NAMALWA (cell line): ENCODE data around the gene OR5P2.
"Not testable (repeated sequence)": the region's sequence is repeated elsewhere in the genome, so short reads cannot be mapped to it uniquely, and the experiment has no call there.

Source experiments
- DNase-seq: peaks from one replicate; pipeline ENCODE4 v3.0.0-alpha.2; 2015; ENCODE audit warnings: low spot score

The OR5P2 gene, protein sequence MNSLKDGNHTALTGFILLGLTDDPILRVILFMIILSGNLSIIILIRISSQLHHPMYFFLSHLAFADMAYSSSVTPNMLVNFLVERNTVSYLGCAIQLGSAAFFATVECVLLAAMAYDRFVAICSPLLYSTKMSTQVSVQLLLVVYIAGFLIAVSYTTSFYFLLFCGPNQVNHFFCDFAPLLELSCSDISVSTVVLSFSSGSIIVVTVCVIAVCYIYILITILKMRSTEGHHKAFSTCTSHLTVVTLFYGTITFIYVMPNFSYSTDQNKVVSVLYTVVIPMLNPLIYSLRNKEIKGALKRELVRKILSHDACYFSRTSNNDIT

DNA sequence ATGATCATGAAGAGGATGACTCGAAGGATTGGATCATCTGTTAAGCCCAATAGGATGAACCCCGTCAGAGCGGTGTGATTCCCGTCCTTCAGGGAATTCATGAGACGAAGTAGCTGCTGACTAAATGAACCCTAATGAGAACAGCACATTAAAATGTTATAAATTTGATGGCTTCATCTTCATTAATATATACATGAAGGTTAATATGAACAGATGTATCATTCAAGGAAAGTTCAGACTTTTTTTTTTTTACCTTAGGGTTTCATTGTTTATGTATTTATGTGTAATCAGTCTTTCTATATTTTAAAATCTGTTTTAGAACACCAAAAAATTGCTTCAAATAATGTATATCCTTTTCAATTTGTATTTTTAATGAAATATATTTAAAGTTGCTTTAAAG lies at the start of gene OR5P2:
Gene OR5P2 (minus strand): TSS at position 101 of the 400 bp plus-strand sequence. CDS start 0 bp downstream, at position 101.
- DNase-seq: no peak

GRCh38 chr11:7846003-7846402 lies 49.3 kb upstream of the OR5P2 start:
- no peak for DNase-seq

- DNase-seq: no peak
Observed at GRCh38 chr11:7844986-7845385, 48.2 kb upstream of the OR5P2 start.

- DNase-seq: no peak
Observed at GRCh38 chr11:7844521-7844920, 47.8 kb upstream of the OR5P2 start.

DNA sequence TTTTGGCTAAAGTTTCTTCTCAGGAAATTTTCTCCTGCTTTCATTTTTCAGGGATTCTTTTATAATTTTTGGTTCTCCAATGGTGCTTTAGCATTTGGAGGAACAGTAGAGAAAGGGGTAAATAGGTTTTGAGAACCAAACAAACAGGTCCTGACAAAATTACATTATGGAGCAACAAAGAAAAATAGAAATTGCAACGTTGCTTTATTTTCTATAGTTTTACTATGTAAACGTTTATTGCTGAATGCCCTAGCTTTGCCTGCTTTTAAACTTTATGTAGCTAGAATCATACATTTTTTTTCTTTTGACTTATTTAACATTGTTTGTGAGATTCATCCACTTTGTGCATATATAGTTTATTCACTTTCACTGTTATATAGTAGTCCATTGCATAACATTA lies 43.8 kb upstream of the OR5P2 start:
- DNase-seq: no peak

DNA sequence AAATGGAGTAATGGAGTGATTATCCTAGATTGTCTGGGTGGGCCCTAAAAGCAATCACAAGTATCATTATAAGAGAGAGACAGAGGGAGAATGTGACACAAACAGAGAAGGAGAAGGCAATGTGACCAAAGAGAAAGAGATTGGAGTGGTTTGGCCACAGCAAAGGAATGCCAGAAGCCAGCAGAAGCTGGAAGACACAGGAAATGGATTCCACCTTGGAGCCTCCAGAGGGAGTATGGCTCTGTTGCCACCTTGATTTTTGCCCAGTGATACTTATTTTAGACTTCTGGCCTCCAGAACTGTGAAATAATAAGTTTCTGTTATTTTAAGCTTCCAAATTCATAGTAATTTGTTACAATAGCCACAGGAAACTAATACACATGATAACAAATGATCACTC lies 36.8 kb upstream of the OR5P2 start:
- no peak for DNase-seq

- no peak for DNase-seq
Observed at GRCh38 chr11:7830740-7831139, 34.0 kb upstream of the OR5P2 start, which contains the start of gene OR5P3. Gene OR5P3, minus strand, starts transcription at chr11:7830840.

DNA sequence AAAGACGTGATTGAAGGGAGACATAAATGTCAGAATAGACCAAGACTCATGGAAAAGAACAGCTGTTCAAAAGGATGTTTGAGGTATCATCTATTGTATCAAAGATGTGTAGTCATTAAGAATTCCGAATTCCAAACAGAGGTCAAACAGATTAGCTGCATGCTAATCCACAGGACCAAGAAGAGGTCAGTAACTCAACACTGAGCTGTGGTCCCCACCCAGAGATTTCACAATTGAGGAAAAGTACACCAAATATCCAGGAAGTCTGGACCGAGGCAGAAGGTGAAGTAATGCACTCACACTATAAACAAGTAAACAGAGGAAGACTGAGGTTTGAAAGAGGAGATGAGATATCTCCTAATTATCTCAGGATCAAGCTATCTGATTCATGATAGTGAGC lies 29.6 kb upstream of the OR5P2 start:
- DNase-seq: no peak

GRCh38 chr11:7820417-7820816 lies 23.7 kb upstream of the OR5P2 start:
- not testable (repeated sequence) for DNase-seq

DNA sequence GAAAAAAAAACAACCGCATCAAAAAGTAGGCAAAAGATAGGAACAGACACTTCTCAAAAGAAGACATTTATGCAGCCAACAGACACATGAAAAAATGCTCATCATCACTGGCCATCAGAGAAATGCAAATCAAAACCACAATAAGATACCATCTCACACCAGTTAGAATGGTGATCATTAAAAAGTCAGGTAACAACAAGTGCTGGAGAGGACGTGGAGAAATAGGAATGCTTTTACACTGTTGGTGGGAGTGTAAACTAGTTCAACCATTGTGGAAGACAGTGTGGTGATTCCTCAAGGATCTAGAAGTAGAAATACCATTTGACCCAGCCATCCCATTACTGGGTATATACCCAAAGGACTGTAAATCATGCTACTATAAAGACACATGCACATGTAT lies 18.2 kb upstream of the OR5P2 start:
- DNase-seq: not testable (repeated sequence)

GRCh38 chr11:7810301-7810700 lies 13.6 kb upstream of the OR5P2 start:
- not testable (repeated sequence) for DNase-seq

GRCh38 chr11:7793233-7793632 lies 3.5 kb downstream of the OR5P2 start:
- DNase-seq: no peak

DNA sequence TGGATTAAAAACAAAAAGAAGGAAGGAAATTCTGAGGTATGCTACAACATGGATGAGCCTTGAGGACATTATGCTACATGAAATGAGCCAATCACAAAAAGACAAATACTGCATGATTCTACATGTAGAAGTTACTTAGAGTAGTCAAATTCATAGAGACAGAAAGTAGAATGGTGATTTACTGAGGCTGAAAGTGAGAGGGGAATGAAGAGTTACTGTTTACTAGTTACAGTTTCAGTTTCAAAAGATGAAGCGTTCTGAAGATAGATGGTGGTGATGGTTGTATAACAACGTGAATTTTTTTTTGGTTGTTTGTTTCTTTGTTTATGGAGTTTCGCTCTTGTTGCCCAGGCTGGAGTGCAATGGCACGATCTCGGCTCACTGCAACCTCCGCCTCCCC lies 9.5 kb downstream of the OR5P2 start:
- peak; percentile 4 for DNase-seq

- DNase-seq: no peak
Observed at GRCh38 chr11:7775689-7776088, 21.1 kb downstream of the OR5P2 start.

DNA sequence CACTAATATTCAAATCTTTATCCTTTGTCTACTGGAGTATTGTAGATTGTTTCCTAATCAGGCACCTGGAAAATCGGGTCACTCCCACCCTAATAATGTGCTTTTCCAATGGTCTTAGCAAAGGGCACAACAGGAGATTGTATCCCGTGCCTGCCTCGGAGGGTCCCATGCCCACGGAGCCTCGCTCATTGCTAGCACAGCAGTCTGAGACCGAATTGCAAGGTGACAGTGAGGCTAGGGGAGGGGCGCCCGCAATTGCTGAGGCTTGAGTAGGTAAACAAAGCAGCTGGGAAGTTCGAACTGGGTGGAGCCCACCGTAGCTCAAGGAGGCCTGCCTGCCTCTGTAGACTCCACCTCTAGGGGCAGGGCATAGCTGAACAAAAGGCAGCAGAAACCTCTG lies 32.4 kb downstream of the OR5P2 start:
- not testable (repeated sequence) for DNase-seq

GRCh38 chr11:7759010-7759409 lies 37.7 kb downstream of the OR5P2 start:
- DNase-seq: no peak

- DNase-seq: no peak
Observed at GRCh38 chr11:7749456-7749855, 47.3 kb downstream of the OR5P2 start.
